SK-N-DZ (cell line): ENCODE measurements around the gene C17orf100.
A peak's percentile ranks its signal among the peaks of the same experiment; 100 is the strongest.
"Not testable (repeated sequence)": the region's sequence is repeated elsewhere in the genome, so short reads cannot be mapped to it uniquely, and the experiment has no call there.

Experiments
- DNase-seq: peaks from one replicate; pipeline ENCODE4 v3.0.0-alpha.2; 2015; ENCODE audit warnings: low spot score
- small RNA-seq, 2 experiments: library from RNA; depleted of rRNA; stranded (forward); fragments of <200 nt; gene quantifications; one replicate each; pipeline ENCODE3, GENCODE V24; 2014

Gene C17orf100

DNA sequence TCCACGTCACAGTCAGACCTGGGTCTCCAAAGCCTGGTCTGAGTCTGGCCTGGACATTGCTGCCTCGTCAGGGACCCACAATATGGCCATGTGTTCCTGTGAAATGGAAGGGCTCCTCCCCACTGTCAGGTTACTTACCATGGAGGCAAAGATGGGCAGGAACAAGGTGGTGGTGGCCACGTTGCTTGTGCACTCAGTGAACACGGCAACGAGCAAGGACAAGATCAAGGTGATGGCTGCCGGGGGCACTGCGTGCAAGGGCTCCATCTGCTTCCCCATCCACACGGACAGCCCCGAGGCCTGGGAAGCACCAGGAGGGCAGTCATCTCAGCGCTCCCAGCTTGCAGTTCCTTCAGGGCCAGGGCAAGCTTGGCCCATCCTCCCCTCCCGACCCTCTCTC, 39.1 kb downstream of the C17orf100 start:
- no peak for DNase-seq

DNA sequence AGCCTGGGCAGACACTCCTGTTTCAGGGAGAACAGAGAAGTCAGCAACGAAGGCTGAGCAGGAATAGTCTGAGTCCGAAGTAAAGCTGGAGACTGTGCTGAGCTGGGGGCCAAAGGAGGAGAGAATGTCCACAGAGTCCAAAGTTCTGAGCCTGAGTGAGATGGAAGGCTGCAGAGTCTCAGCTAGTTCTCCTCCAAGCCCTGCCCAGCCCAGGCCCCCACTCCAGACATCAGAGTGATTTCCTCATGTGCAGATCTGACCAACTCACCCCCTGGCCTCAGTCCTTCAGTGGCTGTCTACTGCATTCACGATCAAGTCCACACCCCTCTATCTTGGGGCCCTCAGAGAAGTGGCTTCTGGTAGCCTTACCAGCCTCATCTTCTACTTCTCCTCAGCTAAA, 40.0 kb downstream of the C17orf100 start:
- DNase-seq, result no peak

- not testable (repeated sequence) for DNase-seq
These were observed 40.4 kb downstream of the C17orf100 start for GRCh38 chr17:6691958-6692357.

DNA sequence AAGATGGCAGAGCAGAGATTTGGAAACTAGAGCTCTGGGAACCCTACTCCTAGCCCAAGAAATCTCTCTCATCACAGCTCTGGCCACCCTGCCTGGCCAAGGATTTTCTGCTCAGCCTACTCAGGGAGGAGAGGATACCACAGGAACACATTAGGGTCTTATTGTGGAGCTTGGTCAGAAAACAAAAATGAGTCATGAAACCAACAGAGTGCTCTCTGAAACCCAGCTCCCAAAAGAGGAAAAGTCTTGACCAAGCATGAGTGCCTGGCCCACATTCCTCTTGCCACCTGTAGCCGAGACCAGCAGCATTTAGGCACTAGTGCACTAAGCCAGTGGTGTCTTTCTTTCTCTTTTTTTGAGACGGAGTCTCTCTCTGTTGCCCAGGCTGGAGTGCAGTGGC, 43.5 kb downstream of the C17orf100 start:
- no peak for DNase-seq

GRCh38 chr17:6695565-6695964, 44.0 kb downstream of the C17orf100 start:
- DNase-seq, result no peak

- DNase-seq, result no peak
These were observed 45.3 kb downstream of the C17orf100 start for GRCh38 chr17:6696906-6697305.

GRCh38 chr17:6698004-6698403, 46.4 kb downstream of the C17orf100 start:
- DNase-seq, result no peak

DNA sequence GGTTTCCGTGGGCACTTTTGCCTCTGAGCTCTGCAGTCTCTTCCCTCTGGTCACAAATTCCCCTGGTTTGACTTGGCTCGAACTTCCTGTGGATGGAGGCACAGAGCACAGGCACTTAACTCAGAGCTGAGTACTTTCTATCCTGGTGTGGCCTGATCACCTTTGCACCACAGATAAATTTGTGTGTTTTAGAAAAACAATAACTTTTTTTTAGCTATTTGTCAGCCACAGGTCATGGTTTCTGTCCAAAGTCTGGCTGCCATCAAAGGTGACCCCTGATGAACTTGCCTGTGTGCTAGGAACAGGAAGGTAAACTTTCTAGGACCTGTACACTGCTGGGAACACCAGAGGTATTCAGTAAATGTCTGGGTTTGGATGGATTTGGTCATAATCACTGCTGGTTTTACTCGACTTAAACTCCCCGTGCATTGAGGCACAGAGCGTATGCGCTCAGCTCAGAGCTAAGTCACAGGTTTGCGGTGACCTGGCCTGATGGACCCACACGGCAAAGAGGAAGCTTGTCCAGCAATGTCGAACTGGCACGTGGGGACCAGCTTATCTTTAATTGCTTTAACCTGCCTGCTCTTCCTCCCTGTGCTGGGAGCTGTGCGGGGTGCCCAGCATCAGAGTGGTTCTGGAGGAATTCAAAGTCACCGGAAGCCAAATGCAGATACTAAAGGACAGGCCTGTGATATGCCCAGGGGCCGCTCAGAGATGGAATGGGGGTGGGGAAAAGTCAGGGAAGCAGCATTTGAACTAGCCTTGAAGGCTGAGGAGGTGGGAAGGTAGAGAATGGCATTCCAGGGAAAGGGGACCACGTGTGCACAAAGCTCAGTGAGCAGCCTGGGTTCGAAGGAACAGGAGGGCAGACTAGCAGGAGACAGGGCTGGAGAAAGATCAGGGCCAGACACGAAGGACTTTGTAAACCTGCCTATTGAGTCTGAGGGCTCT, 48.7 kb downstream of the C17orf100 start:
- DNase-seq, result no peak

DNA sequence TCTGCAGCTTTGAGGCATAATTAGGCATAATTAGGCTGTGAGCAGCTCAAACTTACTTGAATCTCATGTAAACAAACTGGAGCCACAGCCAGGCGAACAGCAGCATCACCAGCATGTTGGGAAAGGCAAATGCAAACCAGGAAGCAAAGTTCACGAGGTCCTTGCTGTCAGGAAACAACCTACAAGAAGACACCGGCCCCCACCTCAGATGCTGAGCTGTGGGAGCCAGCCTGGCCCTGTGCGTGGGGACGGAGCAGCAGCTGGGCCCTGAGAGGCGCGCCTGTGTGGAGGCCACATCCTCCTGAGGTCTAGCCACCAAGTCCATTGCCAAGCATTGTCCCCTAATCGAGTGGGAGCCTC, 49.4 kb downstream of the C17orf100 start:
- no peak for DNase-seq

DNA sequence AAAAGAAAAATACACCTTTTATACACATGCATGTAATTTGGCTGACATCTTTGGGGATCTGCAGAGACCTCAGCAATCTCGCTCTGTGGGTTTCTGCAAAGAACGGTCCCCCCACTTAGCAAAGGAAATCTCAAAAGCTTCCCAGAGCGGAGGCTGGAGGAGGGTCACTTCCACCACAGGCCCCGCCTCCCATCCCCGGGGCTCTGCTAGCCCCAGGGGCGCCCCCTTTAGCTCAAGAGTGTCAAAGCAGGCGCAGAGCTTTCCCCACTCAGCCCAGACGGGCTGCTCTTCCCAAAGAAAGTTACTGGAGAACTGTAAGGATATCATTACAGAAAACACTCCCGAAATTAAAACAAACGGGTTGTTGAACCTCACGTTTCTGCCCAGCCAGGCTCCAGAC, 50.2 kb downstream of the C17orf100 start:
- peak; percentile 21 for DNase-seq

GRCh38 chr17:6702567-6703215, 51.1 kb downstream of the C17orf100 start:
- DNase-seq, result no peak

Small RNA genes within 50 kb of the gene (small RNA-seq; reads per million reads assigned to genes)
- gene MIR4520-1, result 0 reads per million in 2 experiments
